GM18951 (cell line): ENCODE results near the gene ANAPC5.
"Not testable (repeated sequence)": the region's sequence is repeated elsewhere in the genome, so short reads cannot be mapped to it uniquely, and the experiment has no call there.

ENCODE experiments used
- POLR2A ChIP-seq: IDR thresholded peaks from 4 replicates; pipeline ENCODE4 v1.6.1; 2011; ENCODE audit warnings: mild to moderate bottlenecking; ENCODE audit not compliant: insufficient read length, insufficient read depth; ENCODE audit errors: extremely low read depth
- in situ Hi-C: fragments of 300-500 bp; cut with MboI; formaldehyde crosslinking; loops from one replicate; pipeline ENCODE4 v1.12.0; 2022; ENCODE audit warnings: low sequenced_read_pairs, mixed read lengths, inconsistent platforms; ENCODE audit not compliant: unreplicated experiment

ANAPC5 gene

GRCh38 chr12:121376754-121377697 lies 24.8 kb upstream of the ANAPC5 start:
- in situ Hi-C loops = no loop called here
- no peak for TF ChIP-seq POLR2A

- in situ Hi-C loops = not testable (repeated sequence)
Measured at GRCh38 chr12:121374945-121375584, 22.9 kb upstream of the ANAPC5 start.

GRCh38 chr12:121374336-121374735 lies 22.1 kb upstream of the ANAPC5 start:
- in situ Hi-C loops = not testable (repeated sequence)

- TF ChIP-seq POLR2A = no peak
- in situ Hi-C loops = no loop called here
Measured at GRCh38 chr12:121373755-121374154, 21.5 kb upstream of the ANAPC5 start.

GRCh38 chr12:121371404-121371803 lies 19.2 kb upstream of the ANAPC5 start:
- no peak for TF ChIP-seq POLR2A
- in situ Hi-C loops = no loop called here

GRCh38 chr12:121366063-121366459 lies 13.8 kb upstream of the ANAPC5 start:
- in situ Hi-C loops = no loop called here
- no peak for TF ChIP-seq POLR2A

GRCh38 chr12:121365416-121366062 lies 13.3 kb upstream of the ANAPC5 start:
- in situ Hi-C loops = no loop called here
- no peak for TF ChIP-seq POLR2A

GRCh38 chr12:121364683-121365121 lies 12.5 kb upstream of the ANAPC5 start:
- no peak for TF ChIP-seq POLR2A
- in situ Hi-C loops = no loop called here

- TF ChIP-seq POLR2A = no peak
- in situ Hi-C loops = no loop called here
Measured at GRCh38 chr12:121358073-121358472, 5.9 kb upstream of the ANAPC5 start.

- in situ Hi-C loops = no loop called here
- no peak for TF ChIP-seq POLR2A
Measured at GRCh38 chr12:121357331-121357730, 5.1 kb upstream of the ANAPC5 start.

- in situ Hi-C loops = no loop called here
Measured at GRCh38 chr12:121356657-121357056, 4.4 kb upstream of the ANAPC5 start.

GRCh38 chr12:121355818-121356217 lies 3.6 kb upstream of the ANAPC5 start:
- TF ChIP-seq POLR2A = no peak
- in situ Hi-C loops = no loop called here

More at GRCh38 chr12:121356657-121357056, 4.4 kb upstream of the ANAPC5 start:
- no peak for TF ChIP-seq POLR2A

- TF ChIP-seq POLR2A = no peak
- in situ Hi-C loops = no loop called here
Measured at GRCh38 chr12:121352682-121353018, 439 bp upstream of the ANAPC5 start.
